Measurements from ENCODE around the gene APRT. TPM values are rescaled to one million over a fixed set of nuclear protein-coding genes. Genes with fewer than 3 reads are reported as not detected.
"Not testable (repeated sequence)": the region's sequence is repeated elsewhere in the genome, so short reads cannot be mapped to it uniquely, and the experiment has no call there.

Gene APRT
- polyA plus RNA-seq, 5 donors, result 63.4 to 131 (median 73.6) TPM

DNA sequence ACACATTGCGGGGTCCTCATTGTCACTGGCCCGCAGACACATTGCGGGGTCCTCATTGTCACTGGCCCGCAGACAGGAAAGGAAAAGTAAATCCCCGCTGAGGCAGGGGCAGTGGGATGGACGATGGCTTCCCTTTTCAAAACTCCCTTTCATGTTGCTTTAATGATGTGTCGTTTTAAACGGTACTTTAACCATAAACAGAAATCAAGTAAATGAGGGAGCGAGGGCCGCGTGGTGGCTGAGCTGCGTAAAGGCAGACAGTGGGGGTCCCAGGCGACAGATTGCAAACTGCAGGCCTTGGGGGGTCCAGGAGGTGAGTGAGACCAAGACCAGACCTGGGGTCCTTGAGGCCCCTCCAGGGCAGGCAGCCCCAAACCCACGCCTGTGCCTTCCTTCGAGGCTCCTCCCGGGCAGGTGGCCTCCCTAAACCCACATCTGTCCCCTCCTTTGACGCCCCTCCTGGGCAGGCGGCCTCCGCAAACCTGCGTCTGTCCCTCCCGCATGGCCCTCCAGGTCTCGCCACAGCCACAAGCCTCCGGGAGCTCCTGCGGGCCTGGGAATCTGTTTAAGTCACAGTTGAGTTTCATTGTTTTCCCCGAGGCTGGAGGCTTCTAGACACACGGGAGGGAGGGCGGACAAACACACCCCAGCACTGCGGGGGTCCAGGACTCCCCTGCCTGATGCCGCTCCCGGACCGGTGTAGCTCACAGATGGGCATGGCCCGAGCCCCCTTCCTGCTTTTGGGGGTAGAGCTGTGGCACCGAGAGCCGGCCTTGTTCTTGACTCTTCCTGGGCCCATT is 34.1 kb downstream of the APRT start:
- no peak for DNase-seq

DNA sequence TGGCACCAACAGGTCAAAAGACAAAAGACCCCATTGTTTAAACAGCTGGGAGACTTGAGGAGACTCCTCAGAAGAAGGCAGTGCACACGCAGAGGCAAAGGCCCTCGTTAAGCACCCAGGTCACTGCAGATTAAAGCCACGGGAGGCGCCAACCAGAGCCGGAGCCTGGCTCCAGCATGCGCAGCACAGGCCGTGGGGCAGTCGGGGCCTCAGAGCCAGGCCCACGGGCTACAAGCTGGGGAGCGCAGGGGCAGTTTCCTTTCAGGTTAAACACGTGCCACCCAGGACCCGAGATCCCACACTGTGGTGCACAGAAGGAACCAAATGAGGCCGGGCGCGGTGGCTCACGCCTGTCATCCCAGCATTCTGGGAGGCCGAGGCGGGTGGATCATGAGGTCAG is 35.9 kb downstream of the APRT start:
- no peak for DNase-seq

DNA sequence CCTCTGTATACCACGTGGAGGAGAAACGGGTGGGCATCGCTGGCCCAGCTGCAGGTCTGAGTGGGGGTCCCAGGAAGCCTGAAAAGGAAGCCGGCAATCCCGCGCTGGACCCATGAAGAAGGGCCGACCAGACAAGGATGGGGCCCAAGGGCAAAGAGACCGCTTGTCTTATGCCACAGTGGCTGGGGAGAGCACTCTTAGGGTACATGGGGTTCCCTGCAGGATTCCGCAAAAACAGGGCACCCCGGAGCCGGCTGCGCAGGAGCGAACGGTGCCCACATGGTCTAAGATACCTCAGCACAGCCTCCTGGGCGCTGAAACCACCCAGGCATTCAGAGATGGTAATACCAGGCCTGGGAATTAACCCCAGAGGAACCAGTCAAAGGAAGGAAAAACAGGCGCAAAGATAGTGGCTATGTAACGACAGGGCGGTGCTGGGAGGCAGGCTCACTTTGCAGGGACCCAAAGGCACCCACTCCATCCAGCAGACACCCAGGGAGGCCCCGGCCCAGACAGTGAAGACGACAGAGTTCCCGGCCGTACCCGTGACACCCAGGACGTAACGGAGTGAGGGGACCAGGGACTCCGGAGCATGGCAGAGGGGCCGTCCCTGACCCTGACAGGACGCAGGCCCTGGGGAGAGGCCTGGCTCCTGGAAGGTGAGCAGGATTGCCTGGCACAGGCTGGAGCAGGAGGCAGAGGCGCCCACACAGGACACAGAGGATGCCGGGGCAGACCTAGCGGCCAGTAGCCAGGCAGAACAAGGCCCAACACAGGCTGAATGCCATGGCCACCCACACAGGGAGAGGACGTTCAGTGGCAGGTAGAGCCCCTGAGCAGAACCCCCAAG is 37.0 kb downstream of the APRT start:
- no peak for DNase-seq

- peak in 1 of 2 donors; percentile 69 for DNase-seq
Measured at GRCh38 chr16:88773812-88774291, 37.9 kb downstream of the APRT start.

DNA sequence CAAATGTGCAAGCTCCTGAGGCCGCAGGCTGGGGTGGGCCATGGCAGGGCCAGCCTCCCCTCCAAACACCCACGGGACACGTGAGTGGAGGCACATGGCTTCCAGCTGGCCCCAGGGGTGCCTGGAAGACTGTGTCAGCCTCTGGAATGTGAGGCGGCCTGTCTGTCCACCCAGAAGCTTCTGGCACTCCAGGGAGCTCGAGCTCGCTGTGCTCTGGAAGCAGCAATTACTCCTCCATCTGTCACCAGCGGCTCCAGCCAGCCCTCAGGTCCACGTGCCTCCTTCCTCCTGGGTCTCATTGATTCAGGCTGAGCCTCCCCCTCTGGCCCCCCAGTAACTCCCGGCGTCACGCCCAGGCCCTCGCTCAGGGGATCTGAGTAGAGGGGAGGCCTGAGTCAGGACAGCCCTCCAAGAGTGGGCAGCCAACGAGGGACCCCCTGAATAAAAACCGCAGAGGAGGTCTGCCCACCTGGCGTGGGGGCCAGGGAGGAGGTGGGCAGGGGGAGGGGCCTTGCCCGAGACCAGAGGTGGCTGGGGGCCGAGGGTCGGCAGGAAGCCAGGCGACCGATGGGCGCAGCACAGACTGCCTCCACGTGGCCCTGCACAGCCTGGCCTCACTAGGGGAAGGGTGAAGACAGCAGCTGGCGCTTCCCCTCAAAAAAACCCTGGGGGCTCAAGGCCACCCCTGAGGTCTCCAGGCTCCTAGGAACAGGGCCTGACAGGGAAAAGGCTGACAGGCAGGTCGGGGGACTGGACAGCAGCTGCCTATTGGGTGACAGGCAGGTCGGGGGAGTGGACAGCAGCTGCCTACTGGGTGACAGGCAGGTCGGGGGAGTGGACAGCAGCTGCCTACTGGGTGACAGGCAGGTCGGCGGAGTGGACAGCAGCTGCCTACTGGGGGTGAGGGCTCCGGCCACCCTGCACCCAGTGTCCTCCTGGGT is 38.6 kb downstream of the APRT start:
- DNase-seq, result peak in 1 of 2 donors; percentile 62

DNA sequence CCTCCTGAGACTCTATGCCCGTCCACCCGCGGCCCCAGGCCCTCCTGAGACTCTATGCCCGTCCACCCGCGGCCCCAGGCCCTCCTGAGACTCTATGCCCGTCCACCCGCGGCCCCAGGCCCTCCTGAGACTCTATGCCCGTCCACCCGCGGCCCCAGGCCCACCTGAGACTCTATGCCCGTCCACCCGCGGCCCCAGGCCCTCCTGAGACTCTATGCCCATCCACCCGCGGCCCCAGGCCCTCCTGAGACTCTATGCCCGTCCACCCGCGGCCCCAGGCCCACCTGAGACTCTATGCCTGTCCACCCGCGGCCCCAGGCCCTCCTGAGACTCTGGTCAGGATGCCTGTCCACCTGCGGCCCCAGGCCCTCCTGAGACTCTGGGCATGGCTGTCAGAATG is 39.9 kb downstream of the APRT start:
- DNase-seq, result not testable (repeated sequence)

- DNase-seq, result no peak
Measured at GRCh38 chr16:88771294-88771772, 40.4 kb downstream of the APRT start.

- DNase-seq, result peak; percentile 75 to 83
Measured at GRCh38 chr16:88770461-88771293, 41.1 kb downstream of the APRT start.

DNA sequence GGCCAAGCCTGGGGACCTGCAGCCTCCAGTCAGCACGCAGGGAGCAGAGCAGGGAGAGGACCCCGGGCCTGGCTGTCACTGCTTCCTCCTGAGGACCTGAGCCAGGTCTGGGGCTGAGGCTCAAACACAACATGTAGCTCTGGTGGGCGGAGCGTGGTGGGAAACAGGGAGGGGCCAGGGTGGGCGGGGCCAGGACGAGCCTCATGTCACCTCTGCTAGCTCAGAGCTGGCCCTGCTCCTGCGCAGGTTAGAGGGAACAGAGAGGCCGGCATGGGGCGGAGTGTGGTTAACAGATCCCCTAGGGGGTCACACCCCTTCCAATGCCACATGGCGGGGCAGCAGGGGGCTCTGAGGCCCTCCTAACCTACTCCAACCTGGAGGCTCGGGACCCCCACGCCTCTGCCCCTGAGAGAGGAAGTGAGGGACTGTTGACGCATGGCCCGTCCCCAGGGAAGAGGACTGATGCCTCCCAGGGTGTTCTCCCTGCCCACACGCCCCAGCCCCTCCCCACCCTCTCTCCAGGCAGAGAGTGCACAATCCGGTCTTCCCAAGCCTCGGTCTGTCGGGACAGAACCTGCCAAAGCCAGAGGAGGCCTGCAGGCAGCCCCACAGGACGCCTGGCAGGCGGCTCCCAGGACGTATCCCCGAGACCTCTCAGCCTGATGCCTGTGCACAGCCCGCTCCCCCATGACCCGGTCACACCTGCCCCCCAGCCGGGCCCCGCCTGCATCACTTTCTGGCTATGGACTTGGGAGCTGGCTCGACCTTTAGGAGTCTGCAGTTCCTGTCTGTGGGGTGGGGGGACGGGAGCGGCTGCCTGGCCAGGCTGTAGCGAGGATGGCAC is 41.9 kb downstream of the APRT start:
- no peak for DNase-seq

- DNase-seq, result peak; percentile 83 to 84
Measured at GRCh38 chr16:88768071-88768783, 43.5 kb downstream of the APRT start.

DNA sequence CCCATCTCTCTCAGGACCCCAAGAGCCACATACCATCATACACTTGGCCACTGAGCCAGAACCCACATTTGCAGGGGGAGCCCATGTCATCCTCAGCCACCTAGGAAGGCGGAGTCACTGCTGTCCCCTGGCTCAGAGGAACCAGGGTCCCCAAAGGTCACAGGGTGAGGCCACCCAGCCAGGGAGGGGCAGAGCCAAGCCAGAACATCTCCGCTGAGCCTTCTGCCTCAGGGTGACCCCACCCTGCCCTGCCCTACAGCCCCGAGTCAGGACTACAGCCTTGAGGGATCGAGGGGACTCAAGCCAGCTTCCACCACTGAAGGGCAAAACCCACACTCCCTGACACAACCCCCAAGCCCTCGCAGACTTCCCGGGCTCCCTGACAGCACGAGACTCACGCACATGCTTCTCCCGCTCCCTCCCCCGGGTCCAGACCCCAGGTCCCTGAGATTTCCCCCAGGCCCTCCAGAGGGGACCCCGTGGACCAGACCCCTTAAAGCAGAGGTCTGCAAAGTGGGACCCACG is 44.1 kb downstream of the APRT start:
- no peak for DNase-seq

DNA sequence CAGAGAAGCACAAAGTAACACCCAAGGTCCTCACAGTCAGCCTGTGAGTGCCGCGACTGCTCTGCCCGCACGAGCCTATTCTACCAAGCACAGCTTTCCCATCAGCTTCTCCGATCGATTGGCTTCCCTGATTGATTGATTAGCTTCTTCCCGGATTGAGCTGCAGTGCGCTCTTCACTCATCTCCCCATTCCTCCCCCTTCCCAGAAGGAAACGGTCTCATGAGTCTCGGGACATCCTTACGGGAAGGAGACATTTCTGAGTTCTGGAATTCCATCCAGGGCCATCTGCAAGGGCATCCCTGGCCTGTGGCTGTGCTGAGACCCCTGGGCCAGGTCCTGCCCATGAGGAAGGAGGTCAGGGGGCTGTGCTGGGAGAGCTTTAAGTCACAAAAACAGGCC is 44.8 kb downstream of the APRT start:
- no peak for DNase-seq

GRCh38 chr16:88764913-88765349 is 46.8 kb downstream of the APRT start:
- DNase-seq, result peak in 1 of 2 donors; percentile 51

GRCh38 chr16:88764080-88764479 is 47.6 kb downstream of the APRT start:
- no peak for DNase-seq

DNA sequence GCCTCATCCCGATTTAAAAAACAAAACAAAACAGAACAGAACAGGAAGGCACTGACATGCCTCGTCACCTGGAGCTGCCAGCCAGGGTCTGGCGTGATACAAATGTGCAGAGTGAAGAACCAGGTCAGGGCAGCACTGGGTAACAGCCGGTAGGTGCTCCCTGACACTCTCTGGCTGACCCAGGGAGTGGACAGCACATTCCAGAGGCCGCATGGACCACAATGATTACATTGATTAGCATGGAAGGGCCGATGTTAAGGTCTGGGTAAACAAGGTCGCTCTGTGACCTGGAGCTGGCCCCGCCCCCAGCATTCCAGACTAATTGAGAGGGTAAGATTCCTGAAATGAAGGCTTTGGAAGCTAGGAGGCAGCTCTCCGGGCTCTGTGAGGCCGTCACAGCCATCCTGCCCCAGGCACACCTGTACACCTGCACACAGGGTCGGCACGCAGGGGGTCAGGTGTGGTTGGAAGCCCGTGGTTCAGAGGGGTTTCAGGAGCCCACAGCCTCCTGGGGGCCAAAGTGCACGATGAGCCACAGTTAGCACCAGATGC is 48.1 kb downstream of the APRT start:
- no peak for DNase-seq

DNA sequence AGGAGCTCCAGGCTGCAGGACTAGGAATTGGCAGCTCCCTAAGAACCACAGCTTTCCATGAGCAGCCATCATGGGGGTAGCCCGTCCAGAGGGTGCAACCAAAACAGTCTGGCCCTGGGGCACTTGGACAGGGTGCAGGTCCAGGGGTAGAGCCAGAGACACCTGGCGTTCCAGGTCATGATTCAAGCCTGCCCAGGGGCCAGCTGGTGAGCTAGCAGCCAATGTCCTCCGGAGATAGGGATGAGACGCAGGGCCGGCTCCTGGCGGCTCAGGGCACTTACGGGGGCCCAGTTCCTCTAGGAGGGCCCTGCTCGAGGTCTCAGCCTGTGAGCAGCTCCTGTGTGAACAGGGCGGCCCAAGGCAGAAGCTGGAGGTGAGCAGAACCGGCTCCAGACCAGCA is 48.8 kb downstream of the APRT start:
- DNase-seq, result no peak

DNA sequence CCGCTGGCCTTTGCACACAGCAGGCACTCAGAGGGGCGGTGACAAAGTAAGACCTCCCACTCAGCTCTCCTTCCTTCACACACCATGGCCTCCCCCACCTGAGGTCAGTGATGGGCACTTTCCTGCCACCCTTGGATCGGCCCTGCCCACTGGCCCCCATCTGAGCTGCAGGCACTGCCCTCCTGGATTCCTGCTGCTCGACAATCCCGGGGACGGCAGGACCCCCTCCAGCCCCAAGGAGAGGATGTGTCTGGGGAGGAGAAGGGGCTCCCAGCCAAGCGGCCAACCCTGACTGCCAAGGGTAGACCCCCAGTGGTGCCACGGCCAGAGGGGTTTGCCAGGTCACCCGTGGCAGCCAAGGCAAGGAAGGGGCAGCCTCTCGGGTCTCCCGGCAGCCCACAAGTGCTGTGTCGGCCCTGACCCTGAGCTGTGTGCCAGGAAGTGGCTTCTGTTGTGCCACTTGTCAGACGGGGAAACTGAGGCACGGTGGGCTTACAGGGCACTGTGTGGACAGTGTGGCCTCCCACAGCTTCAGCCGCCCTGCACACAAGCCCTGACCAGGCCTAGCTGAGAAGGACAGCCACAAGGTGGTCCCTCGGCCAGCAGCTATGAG is 49.4 kb downstream of the APRT start:
- no peak for DNase-seq

DNA sequence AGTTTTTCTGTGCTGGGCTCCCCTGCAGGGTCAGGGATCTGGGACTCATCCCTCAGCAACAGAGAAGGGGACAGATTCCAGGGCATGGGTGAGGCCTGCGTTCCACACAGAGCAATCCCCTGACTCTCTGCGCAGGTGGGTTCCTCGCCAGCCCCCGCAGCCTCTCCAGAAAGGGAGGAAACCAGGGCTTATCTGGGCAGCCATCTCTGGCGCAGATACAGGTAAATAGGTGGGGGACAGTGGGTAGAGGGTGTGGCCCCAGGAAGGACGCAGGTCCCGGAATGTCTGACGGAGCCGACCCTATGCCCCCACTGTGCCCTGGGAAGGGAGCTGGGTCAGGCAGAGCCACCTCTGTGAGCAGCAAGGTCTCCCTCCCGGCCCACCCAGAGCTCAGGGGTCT is 49.9 kb downstream of the APRT start:
- DNase-seq, result no peak

All from right lung (tissue), 5 donors.